Adrenal gland (tissue), 12 donors: Measurements from ENCODE around the gene COL16A1. TPM values are rescaled to one million over a fixed set of nuclear protein-coding genes. Genes with fewer than 3 reads are reported as not detected.

Experiments
- DNase-seq, 7 donors: peaks; one replicate each; pipeline ENCODE4 v3.0.0-alpha.2; 2019 to 2020
- H3K27ac ChIP-seq, 5 donors: fragments of 200-600 bp; sonication (generic) in 4 of 5; 1 replicate in 3 of 5; 2 replicates in 2 of 5; pipeline versions ENCODE4 v1.5.1 to v1.8.0; 2016 to 2020; ENCODE audit warnings: mild to moderate bottlenecking in 1 of 5
- H3K27me3 ChIP-seq: fragments of 200-600 bp; 2 replicates; pipeline ENCODE4 v1.8.0; 2021
- H3K36me3 ChIP-seq, 2 donors: fragments of 200-600 bp; replicated peaks in 1 of 2; 1 replicate in 1 of 2; 2 replicates in 1 of 2; pipeline versions ENCODE4 v1.5.1 to v1.8.0; 2018 to 2022
- H3K4me1 ChIP-seq, 2 donors: fragments of 200-600 bp; replicated peaks in 1 of 2; 1 replicate in 1 of 2; 2 replicates in 1 of 2; pipeline versions ENCODE4 v1.5.1 to v1.8.0; 2018 to 2021
- H3K4me3 ChIP-seq, 4 donors: fragments of 200-600 bp; sonication (generic) in 3 of 4; one replicate each; pipeline ENCODE4 v1.5.1; 2016 to 2018
- H3K9me3 ChIP-seq, 3 donors: fragments of 200-600 bp; sonication (generic) in 1 of 3; replicated peaks in 1 of 3; 1 replicate in 2 of 3; 2 replicates in 1 of 3; pipeline versions ENCODE4 v1.5.1 to v1.8.0; 2016 to 2021
- CTCF ChIP-seq, 6 experiments: fragments of 450-650 bp in 4 of 6; fragments of 200-600 bp in 2 of 6; sonication (generic) in 1 of 6; IDR thresholded peaks; 1 replicate in 5 of 6; 2 replicates in 1 of 6; pipeline versions ENCODE4 v1.5.1 to v1.8.0; 2016 to 2021; ENCODE audit warnings: antibody characterized with exemption in 6 of 6, mild to moderate bottlenecking in 2 of 6, moderate library complexity in 1 of 6
- POLR2A ChIP-seq, 2 donors: fragments of 450-650 bp; IDR thresholded peaks; one replicate each; pipeline ENCODE4 v1.6.1; 2017; ENCODE audit warnings: antibody characterized with exemption in 2 of 2, mild to moderate bottlenecking in 2 of 2, moderate library complexity in 1 of 2
- WGBS, 4 donors: extraction: QIAGEN DNeasy Blood & Tissue Kit in 2 of 4; methylation state at CpG; one replicate each; pipeline versions ENCODE4 v1.1.5 to v1.1.7; 2013 to 2017; 5-methylcytosine and 5-hydroxymethylcytosine counted together
- intact Hi-C, 2 donors: fragments of 100-400 bp; cut with DNase I; formaldehyde crosslinking; loops; one replicate each; pipeline versions ENCODE4 v1.14.1 to v1.15.0; 2022 to 2023
- polyA plus RNA-seq, 3 donors: library from polyadenylated mRNA; stranded (reverse); fragments of 200-250 nt in 2 of 3; fragments of 350-450 nt in 1 of 3; fragmentation: Illumina TruSeq in 1 of 3; extraction: RNeasy Lipid Tissue Mini Kit (QIAGEN cat#74804) in 1 of 3; gene quantifications; one replicate each; pipeline ENCODE4 v1.2.3, GENCODE V29; 2013 to 2014
- total RNA-seq, 9 donors: library from RNA; depleted of rRNA in 4 of 9; stranded (reverse); fragments of >200 nt in 4 of 9; fragments of 120-200 nt in 1 of 9; fragmentation: NEBNext Ultra II Directional in 1 of 9; extraction: Animal tissue kit (Norgen Biotek cat#: 25700) in 1 of 9; gene quantifications; one replicate each; pipeline versions ENCODE4 v1.1.0 to v1.2.4, GENCODE V29; 2013 to 2023
- donor health status: healthy with polysubstance abuse.
- donor health status: Bipolar disorder and iron deficiency.
- donor health status: DM: yes; HTN: yes; CAD: no.
- donor health status: DM: no; HTN: no; CAD: no.
- donor health status: DM: no; HTN: no; CAD: no.
- donor health status: DM: yes; HTN: yes; CAD: no.

COL16A1 gene
- total and polyA plus RNA-seq, 12 donors = 6.1 to 129 (median 26.9) TPM

- H3K27ac ChIP-seq = no peak overlapping the region
- no peaks in the 10 kb centered on the region for H3K4me1 ChIP-seq
- H3K36me3 ChIP-seq = peaks cover 0 to 3% of the 10 kb centered on the region in 2 donors
- H3K9me3 ChIP-seq = no peaks in the 10 kb centered on the region
- intact Hi-C loops = no loop called here
- no peak for DNase-seq
- 69 to 81% (median 74%) methylated on average over 2 of the region's 2 CpGs for WGBS, 4 donors
- no peak overlapping the region for H3K4me3 ChIP-seq
- H3K27me3 ChIP-seq = no peaks in the 10 kb centered on the region
- no peak for TF ChIP-seq CTCF (IDR thresholded peaks at IDR 0.05)
- TF ChIP-seq POLR2A (IDR thresholded peaks at IDR 0.05) = no peak
These were observed 14.4 kb downstream of the COL16A1 start for GRCh38 chr1:31689379-31689778.

- Histone ChIP-seq H3K27me3 (no peaks in the 10 kb centered on the region), H3K27ac (no peak overlapping the region), H3K9me3 (no peaks in the 10 kb centered on the region), H3K4me1 (no peaks in the 10 kb centered on the region), H3K36me3 (peaks cover 0 to 3% of the 10 kb centered on the region in 2 donors), H3K4me3 (no peak overlapping the region)
- intact Hi-C loops = no loop called here
- TF ChIP-seq POLR2A (IDR thresholded peaks at IDR 0.05) (no peak), CTCF (IDR thresholded peaks at IDR 0.05) (no peak)
- no peak for DNase-seq
- 43 to 61% (median 51%) methylated on average over 7 to 8 of the region's 8 CpGs for whole genome bisulfite sequencing, 4 donors
These were observed 15.4 kb downstream of the COL16A1 start for GRCh38 chr1:31688233-31688918.

GRCh38 chr1:31687601-31688000, 16.2 kb downstream of the COL16A1 start:
- intact Hi-C loops = no loop called here
- H3K4me3 ChIP-seq = no peak overlapping the region
- no peaks in the 10 kb centered on the region for H3K27me3 ChIP-seq
- WGBS, 4 donors = 73 to 88% (median 78%) methylated on average over 8 of the region's 8 CpGs
- H3K27ac ChIP-seq = no peak overlapping the region
- H3K36me3 ChIP-seq = peaks cover 0 to 3% of the 10 kb centered on the region in 2 donors
- TF ChIP-seq POLR2A (IDR thresholded peaks at IDR 0.05) (no peak), CTCF (IDR thresholded peaks at IDR 0.05) (no peak)
- H3K9me3 ChIP-seq = no peaks in the 10 kb centered on the region
- DNase-seq = no peak
- H3K4me1 ChIP-seq = no peaks in the 10 kb centered on the region

- no peak for DNase-seq
- TF ChIP-seq CTCF (IDR thresholded peaks at IDR 0.05) (no peak), POLR2A (IDR thresholded peaks at IDR 0.05) (no peak)
- Histone ChIP-seq H3K27ac (no peak overlapping the region), H3K4me1 (no peaks in the 10 kb centered on the region), H3K27me3 (no peaks in the 10 kb centered on the region), H3K9me3 (no peaks in the 10 kb centered on the region), H3K36me3 (no peaks in the 10 kb centered on the region), H3K4me3 (no peak overlapping the region)
- WGBS, 4 donors = 76 to 92% (median 80%) methylated on average over 5 to 8 of the region's 8 CpGs
- intact Hi-C loops = no loop called here
These were observed 18.0 kb downstream of the COL16A1 start for GRCh38 chr1:31685795-31686194.
